GM12878 (cell line): ENCODE measurements around the gene SCRN2. TPM values are rescaled to one million over a fixed set of nuclear protein-coding genes. Genes with fewer than 3 reads are reported as not detected.

Experiments
- ATAC-seq: fragments of 200-7000 bp; cut with Tn5 transposase; 3 replicates; pipeline ENCODE4 v1.9.1; 2020; ENCODE audit warnings: mild to moderate bottlenecking, moderate library complexity
- BruUV-seq: library from RNA; stranded (reverse); fragments of 400-500 nt; replicated peaks from 2 replicates; lab custom pipeline; 2021; lab: Mats Ljungman, UMichigan
- CTCF ChIA-PET: fragments of 300-600 bp; sonication (Branson Sonifier 250); formaldehyde crosslinking; extraction: SDS; loops from one replicate; lab custom pipeline; 2021; ENCODE audit warnings: inconsistent platforms; lab: Yijun Ruan, JAX
- POLR2A ChIA-PET: fragments of 350-600 bp; formaldehyde crosslinking; extraction: SDS; loops from one replicate; lab custom pipeline; 2021; ENCODE audit warnings: inconsistent platforms; lab: Charles Lee
- RAD21 ChIA-PET: fragments of 300-600 bp; sonication (Branson Sonifier 250); formaldehyde crosslinking; loops from one replicate; lab custom pipeline; 2023; ENCODE audit warnings: antibody characterized with exemption; ENCODE audit not compliant: unreplicated experiment; lab: Charles Lee
- SMC1A ChIA-PET: fragments of 300-600 bp; sonication (Branson Sonifier 250); formaldehyde crosslinking; loops from one replicate; lab custom pipeline; 2023; ENCODE audit not compliant: unreplicated experiment, uncharacterized antibody; lab: Charles Lee
- DNase-seq: peaks from one replicate; pipeline ENCODE4 v3.0.0-alpha.2; 2011; ENCODE audit warnings: low read depth, low spot score
- FAIRE-seq: peaks from 3 replicates; lab custom pipeline; 2011; peaks lifted over from hg19 to GRCh38; lab: Jason Lieb, UNC
- H2AFZ ChIP-seq: 2 replicates; pipeline ENCODE4 v1.6.0; 2011; ENCODE audit warnings: low read depth, low read length, control low read depth; ENCODE audit not compliant: control insufficient read depth
- H3K27ac ChIP-seq: 2 replicates; pipeline ENCODE4 v1.5.1; 2011; ENCODE audit warnings: control low read depth; ENCODE audit not compliant: control insufficient read depth, insufficient read depth
- H3K27me3 ChIP-seq, 2 experiments: replicated peaks in 1 of 2; 2 replicates each; pipeline versions ENCODE4 v1.6.0 to v1.6.1; 2011; ENCODE audit warnings: low read length in 1 of 2; ENCODE audit not compliant: control insufficient read depth in 2 of 2, insufficient read depth in 2 of 2
- H3K36me3 ChIP-seq, 2 experiments: 2 replicates each; pipeline ENCODE4 v1.5.1; 2011; ENCODE audit warnings: low read length in 1 of 2; ENCODE audit not compliant: control insufficient read depth in 2 of 2, insufficient read depth in 2 of 2
- H3K4me1 ChIP-seq: 2 replicates; pipeline ENCODE4 v1.6.1; 2011; ENCODE audit warnings: mild to moderate bottlenecking, low read length, moderate library complexity, mixed read lengths; ENCODE audit not compliant: control insufficient read depth, insufficient read depth
- H3K4me2 ChIP-seq: 2 replicates; pipeline ENCODE4 v1.6.0; 2011; ENCODE audit warnings: control low read depth; ENCODE audit not compliant: control insufficient read depth, insufficient read depth
- H3K4me3 ChIP-seq: fragments of 200-600 bp; sonication (generic); 2 replicates; pipeline ENCODE4 v1.5.1; 2016
- H3K79me2 ChIP-seq: 2 replicates; pipeline ENCODE4 v1.6.0; 2011; ENCODE audit warnings: low read length; ENCODE audit not compliant: control insufficient read depth, insufficient read depth
- H3K9ac ChIP-seq: 2 replicates; pipeline ENCODE4 v1.8.0; 2011; ENCODE audit warnings: low read length, control low read depth, mixed read lengths; ENCODE audit not compliant: control insufficient read depth, insufficient read depth
- H3K9me3 ChIP-seq: replicated peaks from 3 replicates; pipeline ENCODE4 v1.5.1; 2011; ENCODE audit warnings: mild to moderate bottlenecking, low read length; ENCODE audit not compliant: control insufficient read depth, insufficient read depth
- H4K20me1 ChIP-seq: 2 replicates; pipeline ENCODE4 v1.6.0; 2011; ENCODE audit not compliant: control insufficient read depth, insufficient read depth
- ATF7 ChIP-seq: fragments of 450-650 bp; IDR thresholded peaks from 2 replicates; pipeline ENCODE4 v1.6.1; 2016; ENCODE audit warnings: low read depth, mild to moderate bottlenecking
- CHD1 ChIP-seq: IDR thresholded peaks from 2 replicates; pipeline ENCODE4 v1.6.1; 2012; ENCODE audit warnings: low read depth, low read length, improper control_type of control experiment
- HSF1 ChIP-seq: fragments of 150-350 bp; IDR thresholded peaks from 2 replicates; pipeline ENCODE4 v1.6.1; 2014; ENCODE audit warnings: mild to moderate bottlenecking, low read depth, low read length
- KDM1A ChIP-seq: fragments of 200-600 bp; sonication (generic); IDR thresholded peaks from 2 replicates; pipeline ENCODE4 v1.6.1; 2016; ENCODE audit warnings: borderline replicate concordance
- MLLT1 ChIP-seq: fragments of 450-650 bp; IDR thresholded peaks from 2 replicates; pipeline ENCODE4 v1.6.1; 2016; ENCODE audit warnings: mild to moderate bottlenecking
- MYC ChIP-seq: IDR thresholded peaks from 2 replicates; pipeline ENCODE4 v1.6.1; 2011; ENCODE audit warnings: mild to moderate bottlenecking, low read length, moderate library complexity, inconsistent platforms; ENCODE audit not compliant: insufficient read depth, insufficient replicate concordance, insufficient read length, severe bottlenecking
- NR2C1 ChIP-seq: fragments of 450-650 bp; IDR thresholded peaks from 2 replicates; pipeline ENCODE4 v1.6.1; 2017; ENCODE audit warnings: antibody characterized with exemption, mild to moderate bottlenecking, moderate library complexity
- REST ChIP-seq: IDR thresholded peaks from 2 replicates; pipeline ENCODE4 v1.6.1; 2012; ENCODE audit warnings: mild to moderate bottlenecking, low read depth, low read length
- TAF1 ChIP-seq: IDR thresholded peaks from 2 replicates; pipeline ENCODE4 v1.6.1; 2011; ENCODE audit warnings: mild to moderate bottlenecking, low read depth, low read length, borderline replicate concordance
- ZBED1 ChIP-seq: IDR thresholded peaks from 2 replicates; pipeline ENCODE4 v1.6.1; 2016; ENCODE audit warnings: borderline replicate concordance
- WGBS: methylation state at CpG from one replicate; pipeline ENCODE4 v1.1.6; 2016; ENCODE audit warnings: low lambda C conversion rate; ENCODE audit not compliant: insufficient replicate concordance, insufficient coverage; ENCODE audit errors: missing lambda C conversion rate; 5-methylcytosine and 5-hydroxymethylcytosine counted together
- in situ Hi-C: fragments of 300-500 bp; cut with MboI; formaldehyde crosslinking; loops from 9 replicates; pipeline ENCODE4 v1.14.3; 2018; ENCODE audit warnings: mixed read lengths
- intact Hi-C: fragments of 100-400 bp; cut with micrococcal nuclease; formaldehyde crosslinking; loops from one replicate; pipeline ENCODE4 v1.14.2; 2022; ENCODE audit not compliant: unreplicated experiment
- polyA plus RNA-seq, 11 experiments: library from polyadenylated mRNA; depleted of rRNA in 4 of 11; unstranded in 6 of 11; stranded (reverse) in 5 of 11; fragments of >200 nt; fragmentation: Nextera tagmentation in 4 of 11; fragmentation: Illumina TruSeq in 1 of 11; extraction: Ambion mirVana in 4 of 11; extraction: Trizol in 1 of 11; gene quantifications; 1 replicate in 1 of 11; 2 replicates in 10 of 11; pipeline versions ENCODE4 v1.2.1 to v1.2.3, GENCODE V29; 2011 to 2016; ENCODE audit warnings: inconsistent platforms in 2 of 11, missing spikeins in 2 of 11, low read depth in 1 of 11
- total RNA-seq, 4 experiments: library from RNA; depleted of rRNA in 3 of 4; stranded (reverse); fragments of >200 nt in 3 of 4; fragmentation: Illumina TruSeq in 1 of 4; extraction: Trizol in 1 of 4; gene quantifications; 2 replicates each; pipeline versions ENCODE4 v1.2.1 to v1.2.3, GENCODE V29; 2013 to 2021

The SCRN2 gene
- total and polyA plus RNA-seq, 10 of the 15 experiments (the other 5 are each of a cell fraction or from before 2014, with no cell fraction given), result 0.34 to 33.3 (median 20.1) TPM

- no peaks in the 10 kb centered on the region for H3K79me2 ChIP-seq
- in situ Hi-C loops (no loop called here), intact Hi-C loops (no loop called here)
- H3K4me3 ChIP-seq, result no peak overlapping the region
- BruUV-seq, result no TSS peak
- ChIA-PET POLR2A (no interaction called here), CTCF (interaction anchor here (0.7 to 1.0 kb wide), 3 partner anchors 30 to 121 kb away, joined by 3 read pairs; no protein-coding TSS in a partner anchor), SMC1A (interaction anchor here (0.8 kb wide), 1 partner anchor 21 kb away, joined by 6 read pairs; no protein-coding TSS in a partner anchor), RAD21 (interaction anchor here (1.4 kb wide), 1 partner anchor 20 kb away, joined by 4 read pairs; no protein-coding TSS in a partner anchor)
- no peak for DNase-seq
- WGBS, result 0% methylated on average over 1 of the region's 1 CpG
- H3K36me3 ChIP-seq, result no peaks in the 10 kb centered on the region
- TF ChIP-seq ZBED1 (no peak), REST (no peak), HSF1 (no peak), TAF1 (no peak), NR2C1 (no peak), MLLT1 (no peak), MYC (no peak), KDM1A (no peak), CHD1 (no peak), ATF7 (no peak)
- FAIRE-seq, result no peak
- no peaks in the 10 kb centered on the region for H4K20me1 ChIP-seq
- no peak for ATAC-seq
- no peak overlapping the region for H2AFZ ChIP-seq
- no peak overlapping the region for H3K27ac ChIP-seq
- H3K27me3 ChIP-seq, result peaks cover 0 to 7% of the 10 kb centered on the region in 2 experiments
- no peak overlapping the region for H3K4me2 ChIP-seq
- H3K9me3 ChIP-seq, result no peaks in the 10 kb centered on the region
- peaks cover 6% of the 10 kb centered on the region; the same call in 1 of the 2 replicates for H3K4me1 ChIP-seq
- no peak overlapping the region for H3K9ac ChIP-seq
These were observed 29.0 kb upstream of the SCRN2 start for GRCh38 chr17:47870056-47870455.
